Large intestine (tissue), 3 donors: Measurements from ENCODE around the gene C12orf57. TPM values are rescaled to one million over a fixed set of nuclear protein-coding genes. Genes with fewer than 3 reads are reported as not detected.
A peak's percentile ranks its signal among the peaks of the same experiment; 100 is the strongest.

Experiments used
- DNase-seq, 2 donors: peaks; one replicate each; pipeline versions ENCODE4 v3.0.0 to v3.0.0-alpha.2; 2013
- H3K27ac ChIP-seq: one replicate; pipeline ENCODE4 v1.5.1; 2013; ENCODE audit warnings: low read length
- H3K27me3 ChIP-seq: 2 replicates; pipeline ENCODE4 v1.6.1; 2013; ENCODE audit warnings: low read length; ENCODE audit not compliant: control insufficient read depth, insufficient read depth
- H3K36me3 ChIP-seq: 2 replicates; pipeline ENCODE4 v1.6.1; 2013; ENCODE audit warnings: low read length; ENCODE audit not compliant: control insufficient read depth, insufficient read depth
- H3K4me1 ChIP-seq: one replicate; pipeline ENCODE4 v1.6.1; 2013; ENCODE audit warnings: low read length; ENCODE audit not compliant: control insufficient read depth, insufficient read depth
- H3K4me3 ChIP-seq: one replicate; pipeline ENCODE4 v1.5.1; 2013; ENCODE audit warnings: low read length
- H3K9me3 ChIP-seq: one replicate; pipeline ENCODE4 v1.6.1; 2013; ENCODE audit warnings: mild to moderate bottlenecking, low read depth, low read length, moderate library complexity; ENCODE audit not compliant: control insufficient read depth
- WGBS: methylation state at CpG from one replicate; pipeline ENCODE4 v1.1.5; 2013; ENCODE audit warnings: low lambda C conversion rate; ENCODE audit not compliant: insufficient coverage; 5-methylcytosine and 5-hydroxymethylcytosine counted together
- polyA plus RNA-seq: library from polyadenylated mRNA; unstranded; fragments of 120-200 nt; gene quantifications from one replicate; pipeline ENCODE4 v1.2.1, GENCODE V29; 2013

Gene C12orf57
- polyA plus RNA-seq, 1 donor, result 141 TPM

DNA sequence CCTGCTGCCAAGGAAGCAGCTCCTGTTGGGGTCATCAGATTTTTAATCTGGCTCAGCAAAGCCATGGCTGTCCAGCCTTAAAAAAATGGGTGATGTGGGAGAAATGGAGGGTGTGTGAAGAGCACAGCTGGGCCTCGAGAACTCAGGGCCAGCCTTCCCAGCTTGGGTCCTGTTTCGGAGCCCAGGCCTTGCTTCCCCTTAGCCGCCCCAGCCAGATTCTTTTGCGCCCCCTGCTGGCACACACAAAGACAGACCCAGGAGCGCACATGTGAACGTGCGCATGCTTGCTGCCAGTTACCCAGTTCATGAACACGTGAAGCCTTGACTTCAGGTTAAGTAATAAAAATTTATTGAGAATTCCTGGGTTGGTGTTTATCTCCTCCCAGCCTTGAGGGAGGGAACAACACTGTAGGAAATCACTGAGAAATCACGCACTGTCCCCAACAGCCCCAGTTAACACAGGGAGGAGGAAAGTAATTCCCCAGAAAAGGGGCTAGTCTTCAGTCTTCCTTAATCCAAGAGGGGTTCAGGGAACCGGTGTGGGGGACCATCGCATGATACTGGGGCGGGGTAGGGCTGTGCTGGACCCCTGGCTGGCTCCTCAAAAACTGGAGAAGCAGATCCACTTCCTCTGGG is 21.3 kb downstream of the C12orf57 start:
- H3K9me3 ChIP-seq, result no peaks in the 10 kb centered on the region
- H3K27me3 ChIP-seq, result no peaks in the 10 kb centered on the region
- peaks cover 65% of the 10 kb centered on the region for H3K4me1 ChIP-seq
- H3K36me3 ChIP-seq, result peaks cover 46% of the 10 kb centered on the region
- H3K4me3 ChIP-seq, result peak overlapping the region; percentile 98
- no CpG with 5 or more reads among the region's 12 CpGs for WGBS
- peak; percentile 96 to 97 for DNase-seq
- peak overlapping the region; percentile 89 for H3K27ac ChIP-seq

GRCh38 chr12:6965714-6966113 is 21.9 kb downstream of the C12orf57 start:
- no CpG with 5 or more reads among the region's 4 CpGs for WGBS
- Histone ChIP-seq H3K4me3 (no peak overlapping the region), H3K36me3 (peaks cover 46% of the 10 kb centered on the region), H3K9me3 (no peaks in the 10 kb centered on the region), H3K4me1 (peaks cover 61% of the 10 kb centered on the region), H3K27me3 (no peaks in the 10 kb centered on the region), H3K27ac (peak overlapping the region; percentile 89)
- DNase-seq, result no peak

GRCh38 chr12:6966351-6966750 is 22.5 kb downstream of the C12orf57 start:
- peaks cover 55% of the 10 kb centered on the region for H3K4me1 ChIP-seq
- H3K27ac ChIP-seq, result peak overlapping the region; percentile 89
- WGBS, result no CpG with 5 or more reads among the region's 7 CpGs

DNA sequence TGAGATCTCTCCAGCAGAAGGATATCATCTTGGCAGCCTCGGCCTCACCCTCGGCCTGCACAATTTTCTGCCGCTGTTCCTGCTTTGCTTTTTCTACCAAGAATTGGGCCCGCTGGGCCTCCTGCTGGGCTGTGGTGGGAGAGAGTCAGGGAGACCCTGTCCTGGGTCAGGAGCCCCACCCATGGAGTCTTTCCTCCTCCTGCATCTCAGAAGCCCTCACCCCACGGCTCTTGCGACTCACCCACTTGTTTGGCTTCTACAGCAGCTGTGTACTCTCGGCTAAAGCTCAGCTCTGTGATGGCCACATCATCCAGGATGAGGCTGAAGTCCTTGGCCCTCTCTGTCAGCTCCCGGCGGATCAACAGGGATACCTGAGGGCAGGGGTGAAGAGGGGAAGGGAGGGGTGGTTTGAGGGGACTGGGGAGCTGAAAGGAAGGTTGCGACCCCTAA is 23.9 kb downstream of the C12orf57 start:
- DNase-seq, result no peak
- Histone ChIP-seq H3K27ac (peak overlapping the region; percentile 39), H3K4me3 (no peak overlapping the region), H3K4me1 (peaks cover 48% of the 10 kb centered on the region), H3K27me3 (no peaks in the 10 kb centered on the region), H3K36me3 (peaks cover 46% of the 10 kb centered on the region), H3K9me3 (no peaks in the 10 kb centered on the region)
- WGBS, result no CpG with 5 or more reads among the region's 10 CpGs

More at GRCh38 chr12:6966351-6966750, 22.5 kb downstream of the C12orf57 start:
- H3K4me3 ChIP-seq, result no peak overlapping the region
- no peak for DNase-seq
- H3K27me3 ChIP-seq, result no peaks in the 10 kb centered on the region
- peaks cover 46% of the 10 kb centered on the region for H3K36me3 ChIP-seq
- no peaks in the 10 kb centered on the region for H3K9me3 ChIP-seq

- H3K4me1 ChIP-seq, result peaks cover 48% of the 10 kb centered on the region
- no peak overlapping the region for H3K27ac ChIP-seq
- H3K27me3 ChIP-seq, result no peaks in the 10 kb centered on the region
- H3K4me3 ChIP-seq, result no peak overlapping the region
- H3K36me3 ChIP-seq, result peaks cover 46% of the 10 kb centered on the region
- no CpG with 5 or more reads among the region's 9 CpGs for WGBS
- DNase-seq, result no peak
- H3K9me3 ChIP-seq, result no peaks in the 10 kb centered on the region
Measured at GRCh38 chr12:6968426-6968825, 24.6 kb downstream of the C12orf57 start.

GRCh38 chr12:6970096-6970527 is 26.3 kb downstream of the C12orf57 start:
- peaks cover 53% of the 10 kb centered on the region for H3K36me3 ChIP-seq
- H3K4me1 ChIP-seq, result peaks cover 41% of the 10 kb centered on the region
- peak overlapping the region; percentile 77 for H3K27ac ChIP-seq
- no peaks in the 10 kb centered on the region for H3K27me3 ChIP-seq
- DNase-seq, result no peak
- WGBS, result no CpG with 5 or more reads among the region's 31 CpGs
- peak overlapping the region; percentile 96 for H3K4me3 ChIP-seq
- no peaks in the 10 kb centered on the region for H3K9me3 ChIP-seq

DNA sequence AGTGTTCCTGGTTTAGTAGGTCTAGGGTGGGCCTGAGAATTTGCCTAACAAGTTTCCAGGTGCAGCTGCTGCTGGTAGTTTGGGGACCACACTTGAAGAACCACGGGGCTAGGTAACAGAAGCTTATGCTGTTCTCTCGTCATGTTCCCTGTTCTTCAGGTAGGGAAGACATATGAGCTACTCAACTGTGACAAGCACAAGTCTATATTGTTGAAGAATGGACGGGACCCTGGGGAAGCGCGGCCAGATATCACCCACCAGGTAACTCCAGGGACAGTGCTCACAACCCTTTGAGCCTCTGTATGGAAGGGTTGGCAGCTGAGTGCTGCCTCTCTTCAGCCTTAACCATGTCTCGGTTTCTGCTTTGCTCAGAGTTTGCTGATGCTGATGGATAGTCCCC is 30.4 kb downstream of the C12orf57 start:
- Histone ChIP-seq H3K27me3 (no peaks in the 10 kb centered on the region), H3K36me3 (peaks cover 56% of the 10 kb centered on the region), H3K4me1 (peaks cover 8% of the 10 kb centered on the region), H3K9me3 (no peaks in the 10 kb centered on the region), H3K4me3 (no peak overlapping the region), H3K27ac (no peak overlapping the region)
- DNase-seq, result no peak
- no CpG with 5 or more reads among the region's 6 CpGs for WGBS

- Histone ChIP-seq H3K27ac (no peak overlapping the region), H3K9me3 (no peaks in the 10 kb centered on the region), H3K4me1 (peaks cover 18% of the 10 kb centered on the region), H3K27me3 (no peaks in the 10 kb centered on the region), H3K4me3 (no peak overlapping the region), H3K36me3 (peaks cover 63% of the 10 kb centered on the region)
- no CpG with 5 or more reads among the region's 2 CpGs for WGBS
- no peak for DNase-seq
Measured at GRCh38 chr12:6975297-6976032, 31.6 kb downstream of the C12orf57 start.

DNA sequence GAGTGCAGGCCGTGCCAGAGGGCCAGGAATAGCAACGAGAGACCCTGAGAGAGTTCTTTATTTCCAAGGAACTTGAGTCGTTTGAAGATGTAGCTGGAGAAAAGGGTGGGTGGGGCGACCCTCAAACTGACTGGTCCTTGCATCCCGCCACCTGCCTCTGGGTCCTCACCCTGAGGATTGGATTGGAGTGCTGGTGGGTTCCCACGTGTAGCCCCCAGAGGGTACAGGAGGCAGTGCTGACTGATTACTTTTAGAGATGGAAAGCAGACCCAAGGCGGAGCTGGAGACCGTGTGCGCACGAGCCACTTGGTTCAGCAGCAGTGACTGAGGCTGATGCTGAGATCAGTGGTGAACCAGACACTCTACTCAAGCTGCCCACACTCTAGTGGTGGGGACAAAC is 33.8 kb downstream of the C12orf57 start:
- WGBS, result no CpG with 5 or more reads among the region's 10 CpGs
- Histone ChIP-seq H3K27ac (no peak overlapping the region), H3K27me3 (no peaks in the 10 kb centered on the region), H3K4me1 (peaks cover 38% of the 10 kb centered on the region), H3K4me3 (no peak overlapping the region), H3K9me3 (no peaks in the 10 kb centered on the region), H3K36me3 (peaks cover 76% of the 10 kb centered on the region)
- no peak for DNase-seq

DNA sequence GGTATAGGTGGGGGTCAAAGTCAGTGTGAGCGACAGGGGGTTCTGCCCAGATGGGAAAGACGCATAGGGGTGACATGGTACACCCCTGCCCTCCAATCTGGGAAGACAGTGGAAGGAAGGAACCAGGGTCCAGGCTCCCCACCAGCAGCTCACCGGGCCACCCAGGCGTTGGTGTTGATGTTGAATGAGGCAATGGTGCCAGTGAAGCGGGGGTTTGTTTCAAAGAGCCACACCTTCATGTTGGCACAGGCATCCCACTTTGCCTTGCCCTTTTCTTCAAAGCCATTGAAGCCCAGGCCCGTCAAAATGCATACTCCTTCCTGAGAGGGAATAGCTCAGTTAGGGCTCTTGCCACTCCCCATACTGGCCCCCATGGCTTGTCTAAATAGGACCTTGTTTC is 34.4 kb downstream of the C12orf57 start:
- peaks cover 38% of the 10 kb centered on the region for H3K4me1 ChIP-seq
- H3K9me3 ChIP-seq, result no peaks in the 10 kb centered on the region
- WGBS, result no CpG with 5 or more reads among the region's 6 CpGs
- no peak overlapping the region for H3K27ac ChIP-seq
- DNase-seq, result no peak
- no peaks in the 10 kb centered on the region for H3K27me3 ChIP-seq
- H3K4me3 ChIP-seq, result no peak overlapping the region
- peaks cover 79% of the 10 kb centered on the region for H3K36me3 ChIP-seq
